GM19328 (cell line): ENCODE data around the gene CCT2.

Experiments used
- ATAC-seq: cut with Tn5 transposase; IDR thresholded peaks from one replicate; pipeline ENCODE4 v1.9.1; 2021; ENCODE audit warnings: mild to moderate bottlenecking, moderate library complexity; ENCODE audit not compliant: unreplicated experiment

The CCT2 gene

GRCh38 chr12:69585189-69586062 is at the start of gene CCT2:
CCT2 (plus strand) TSS chr12:69585459; CDS start chr12:69585522, 63 bp downstream.
- ATAC-seq, result peak; percentile 97

- ATAC-seq, result no peak
Measured at GRCh38 chr12:69540987-69541386, 44.3 kb upstream of the CCT2 start.

GRCh38 chr12:69544087-69544486 is 41.2 kb upstream of the CCT2 start:
- no peak for ATAC-seq

- ATAC-seq, result no peak
Measured at GRCh38 chr12:69545081-69545480, 40.2 kb upstream of the CCT2 start.

GRCh38 chr12:69546693-69547438 is 38.4 kb upstream of the CCT2 start:
- no peak for ATAC-seq

- ATAC-seq, result no peak
Measured at GRCh38 chr12:69548687-69549086, 36.6 kb upstream of the CCT2 start.

- ATAC-seq, result no peak
Measured at GRCh38 chr12:69550569-69551350, 34.5 kb upstream of the CCT2 start.

GRCh38 chr12:69553628-69554248 is 31.5 kb upstream of the CCT2 start:
- no peak for ATAC-seq

- no peak for ATAC-seq
Measured at GRCh38 chr12:69555461-69555860, 29.8 kb upstream of the CCT2 start.

- ATAC-seq, result no peak
Measured at GRCh38 chr12:69556383-69556782, 28.9 kb upstream of the CCT2 start.

- ATAC-seq, result no peak
Measured at GRCh38 chr12:69563166-69563762, 22.0 kb upstream of the CCT2 start.

- ATAC-seq, result no peak
Measured at GRCh38 chr12:69566603-69567002, 18.7 kb upstream of the CCT2 start.

- no peak for ATAC-seq
Measured at GRCh38 chr12:69569236-69569635, 16.0 kb upstream of the CCT2 start.

GRCh38 chr12:69570000-69570516 is 15.2 kb upstream of the CCT2 start:
- no peak for ATAC-seq

- ATAC-seq, result peak; percentile 64
Measured at GRCh38 chr12:69570545-69571399, 14.5 kb upstream of the CCT2 start.

GRCh38 chr12:69575346-69575745 is 9.9 kb upstream of the CCT2 start:
- no peak for ATAC-seq

GRCh38 chr12:69578283-69578682 is 7.0 kb upstream of the CCT2 start:
- ATAC-seq, result no peak

- no peak for ATAC-seq
Measured at GRCh38 chr12:69579029-69579428, 6.2 kb upstream of the CCT2 start.

- ATAC-seq, result no peak
Measured at GRCh38 chr12:69580074-69580473, 5.2 kb upstream of the CCT2 start.
